Astrocyte of the hippocampus (primary cell): ENCODE data around the gene ANXA7.

Source experiments
- DNase-seq: peaks from one replicate; pipeline ENCODE4 v3.0.0; 2011; ENCODE audit warnings: low read depth, low spot score

The ANXA7 gene

DNA sequence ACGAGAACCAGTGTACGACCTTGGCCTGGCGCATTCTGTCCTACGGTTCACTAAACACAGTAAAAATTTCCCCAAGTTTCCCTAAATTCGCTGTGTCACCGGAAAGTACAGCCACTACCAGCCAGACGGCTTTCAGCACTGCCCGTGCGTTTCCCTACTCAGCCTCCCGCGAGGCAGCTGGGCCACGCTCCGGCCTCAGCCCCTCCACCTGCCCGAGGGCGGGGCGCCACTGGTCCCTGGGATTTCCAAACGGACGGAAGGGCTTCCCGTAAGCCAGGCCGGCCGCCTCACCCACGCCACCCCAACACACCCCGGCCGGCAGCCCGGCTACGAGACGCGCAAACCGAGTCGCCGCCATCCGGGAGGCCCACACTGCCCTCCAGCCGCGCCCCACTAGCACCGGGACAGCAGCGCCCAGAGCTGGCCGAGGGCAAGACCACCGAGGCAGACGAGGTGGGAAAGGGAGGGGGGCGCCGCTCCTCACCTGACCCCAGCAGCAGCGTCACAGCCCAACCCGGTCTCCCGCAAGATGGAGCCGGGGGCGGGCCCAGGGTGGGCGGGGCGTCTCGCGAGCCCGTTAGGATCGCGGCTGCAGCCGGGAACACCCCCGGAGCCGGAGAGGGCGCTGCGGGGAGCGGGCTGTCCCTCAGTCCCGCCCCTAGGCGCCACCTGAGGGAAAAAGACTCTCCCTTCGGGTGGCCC, at the start of gene ANXA7:
ANXA7 (minus strand) TSS at position 531 of the 702 bp plus-strand sequence. CDS start 13,202 bp downstream, outside the sequence.
- DNase-seq, result peak; percentile 97

GRCh38 chr10:73460897-73461296, 47.0 kb upstream of the ANXA7 start:
- DNase-seq, result no peak

DNA sequence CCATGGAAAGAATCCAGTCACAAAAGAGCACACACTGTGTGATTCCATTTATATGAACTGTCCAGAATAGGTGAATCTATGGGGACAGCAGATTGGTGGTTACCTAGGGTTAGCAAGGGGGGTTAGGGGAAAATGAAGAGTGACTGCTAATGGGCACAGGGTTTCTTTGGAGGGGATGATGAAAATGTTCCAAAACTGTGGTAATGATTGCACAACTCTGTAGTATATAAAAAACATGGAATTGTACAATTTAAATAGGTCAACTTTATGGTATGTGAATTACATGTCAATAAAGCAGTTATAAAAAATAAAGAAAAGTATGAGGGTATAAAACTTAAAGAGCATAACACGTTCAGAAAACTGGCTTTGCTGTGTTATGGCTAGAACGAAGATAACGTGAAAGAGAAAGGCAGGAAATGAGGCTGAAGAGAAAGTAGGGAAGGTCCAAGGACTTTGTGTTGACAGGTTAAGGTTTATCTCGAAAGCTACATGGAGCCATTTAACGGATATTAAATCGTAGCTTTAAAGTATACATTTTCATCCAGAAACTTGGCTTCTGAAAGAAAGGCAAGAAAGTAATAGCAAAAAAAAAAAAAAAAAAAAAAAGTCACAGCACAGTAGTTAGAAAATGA, 45.9 kb upstream of the ANXA7 start:
- DNase-seq, result no peak

- no peak for DNase-seq
These were observed 42.5 kb upstream of the ANXA7 start for GRCh38 chr10:73456187-73456890.

DNA sequence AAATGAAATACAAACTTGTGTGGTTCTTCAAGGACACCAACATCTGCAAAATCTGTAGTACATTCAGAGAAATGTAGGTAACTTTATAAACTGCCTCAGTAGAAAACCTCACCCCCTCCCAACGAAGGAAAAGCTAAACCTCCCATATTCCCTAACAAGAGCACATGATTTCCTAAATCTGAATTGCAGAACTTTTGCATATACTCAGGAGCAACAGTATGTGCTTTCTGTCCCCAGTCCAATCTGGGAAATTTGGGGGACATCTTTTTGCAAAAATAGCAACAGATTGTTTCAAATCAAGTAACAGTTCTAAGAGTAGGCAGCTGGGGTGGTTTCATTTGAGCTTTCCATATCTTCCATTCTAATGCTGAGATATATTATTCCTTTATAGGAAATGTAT, 35.3 kb upstream of the ANXA7 start:
- no peak for DNase-seq

- no peak for DNase-seq
These were observed 34.5 kb upstream of the ANXA7 start for GRCh38 chr10:73448384-73448783.

DNA sequence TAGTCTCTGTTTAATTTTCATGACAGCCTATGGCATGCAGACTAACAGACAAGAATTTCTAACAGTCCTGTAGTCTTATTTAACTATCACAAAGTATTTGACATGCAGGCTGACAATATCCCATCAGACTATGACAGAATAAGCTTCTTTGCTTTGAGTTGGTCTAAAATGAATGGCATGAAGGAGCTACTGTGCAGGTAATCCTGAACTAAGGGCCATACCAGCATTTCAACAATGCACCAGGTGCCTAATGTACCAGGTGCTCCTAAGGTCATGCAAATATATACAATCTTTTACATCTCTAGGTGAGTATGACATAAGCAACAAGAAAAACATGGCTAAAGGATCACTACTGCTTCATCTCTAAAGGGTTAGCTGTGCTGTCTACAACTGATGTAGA, 33.1 kb upstream of the ANXA7 start:
- no peak for DNase-seq

DNA sequence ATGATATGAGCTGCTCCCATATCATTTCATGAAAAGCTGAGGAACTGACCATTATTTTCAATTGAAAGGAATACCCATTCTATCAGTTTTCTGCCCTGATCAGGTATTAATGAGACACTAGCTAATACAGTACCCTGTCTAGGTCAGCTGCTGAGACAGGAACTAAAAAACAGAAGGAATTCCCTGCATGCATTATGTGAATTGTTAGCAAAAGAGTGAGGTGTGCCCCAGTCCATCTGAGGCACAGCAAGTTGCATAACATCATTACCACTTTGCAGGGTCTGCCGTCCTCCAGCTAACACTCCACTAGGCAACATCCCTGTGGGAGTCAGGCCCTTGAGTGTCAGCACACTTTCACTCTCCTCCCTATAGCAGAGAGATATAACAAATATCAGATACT, 30.6 kb upstream of the ANXA7 start:
- DNase-seq, result no peak

DNA sequence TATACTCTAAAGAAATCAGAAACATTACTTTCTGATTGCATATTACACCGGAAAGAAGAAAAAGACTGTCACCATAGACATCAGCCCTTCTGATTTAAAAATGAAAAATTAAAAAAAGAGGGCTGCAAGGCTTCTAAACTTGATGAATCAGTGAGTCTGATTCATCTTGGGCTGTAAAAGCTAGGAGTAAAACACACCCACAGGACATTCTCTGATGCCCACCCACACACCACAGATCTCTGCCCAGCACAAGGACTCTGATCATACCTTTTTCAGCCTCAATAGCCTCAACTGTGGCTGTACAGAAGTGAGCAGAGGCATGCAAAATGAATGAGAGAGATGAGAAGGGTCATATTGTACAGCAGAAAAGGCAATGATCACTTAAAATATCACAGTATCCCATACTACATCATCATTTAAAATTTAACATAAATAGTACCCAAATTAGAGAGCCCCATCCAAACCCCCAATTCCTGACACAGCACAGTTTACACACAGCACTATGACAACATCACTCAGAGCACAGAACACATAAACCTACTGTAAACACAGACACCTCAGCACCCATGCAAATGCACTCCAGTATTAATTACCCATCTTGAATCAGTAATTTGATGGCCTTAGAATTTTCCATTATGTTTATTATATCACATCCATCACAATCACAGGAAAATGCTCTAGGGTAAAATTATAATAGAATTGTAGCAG, 25.9 kb upstream of the ANXA7 start:
- peak; percentile 65 for DNase-seq

DNA sequence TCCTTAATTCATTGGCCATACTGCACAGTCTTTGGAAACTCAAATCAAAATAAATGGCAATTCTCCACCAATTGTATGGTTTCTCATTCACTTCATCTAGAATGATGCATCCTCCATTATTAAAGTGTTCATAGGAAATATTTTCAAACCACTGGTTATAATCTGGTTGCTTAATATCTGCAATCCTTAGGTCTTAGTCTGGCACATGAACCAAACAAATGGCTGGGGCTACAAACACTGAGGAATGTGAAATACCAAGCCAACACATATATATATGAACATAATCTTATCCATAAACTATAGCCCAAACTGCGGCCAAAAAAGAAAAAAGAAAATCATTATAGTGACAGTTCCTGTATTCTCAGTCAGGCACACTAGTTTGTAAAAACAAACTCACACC, 25.2 kb upstream of the ANXA7 start:
- DNase-seq, result no peak

- DNase-seq, result no peak
These were observed 19.6 kb upstream of the ANXA7 start, which contains the start of gene MSS51 for GRCh38 chr10:73433538-73433867. MSS51 (minus strand) TSS chr10:73433561; CDS start chr10:73428284, 5,277 bp downstream.

GRCh38 chr10:73432646-73433537, 19.0 kb upstream of the ANXA7 start:
- no peak for DNase-seq

GRCh38 chr10:73426318-73426717, 12.5 kb upstream of the ANXA7 start:
- DNase-seq, result no peak

- no peak for DNase-seq
These were observed 10.6 kb upstream of the ANXA7 start for GRCh38 chr10:73424478-73424877.

- no peak for DNase-seq
These were observed 9.5 kb upstream of the ANXA7 start for GRCh38 chr10:73423309-73423708.

GRCh38 chr10:73416571-73416970, 2.7 kb upstream of the ANXA7 start:
- no peak for DNase-seq

GRCh38 chr10:73414230-73414945, 530 bp upstream of the ANXA7 start:
- no peak for DNase-seq

DNA sequence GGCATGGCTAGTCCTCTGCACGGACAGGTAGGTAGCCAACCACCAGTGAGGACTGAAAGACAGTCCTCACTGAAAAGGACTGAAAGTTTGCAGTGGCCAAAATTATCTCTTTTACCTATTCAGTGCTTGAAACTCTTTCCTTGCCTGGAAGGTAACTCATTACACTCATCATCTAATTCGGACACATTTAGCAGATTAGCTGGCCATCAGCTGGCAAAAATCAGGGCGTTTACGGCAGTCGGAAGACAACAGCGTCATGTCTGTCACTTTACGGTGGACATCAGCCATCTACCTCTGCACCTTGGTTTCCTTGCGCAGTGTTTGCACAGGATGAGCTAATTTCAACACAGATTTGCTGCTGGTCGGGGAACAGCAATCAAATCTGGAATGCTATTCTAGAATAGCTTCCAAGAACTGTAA, 740 bp downstream of the ANXA7 start:
- DNase-seq, result no peak

DNA sequence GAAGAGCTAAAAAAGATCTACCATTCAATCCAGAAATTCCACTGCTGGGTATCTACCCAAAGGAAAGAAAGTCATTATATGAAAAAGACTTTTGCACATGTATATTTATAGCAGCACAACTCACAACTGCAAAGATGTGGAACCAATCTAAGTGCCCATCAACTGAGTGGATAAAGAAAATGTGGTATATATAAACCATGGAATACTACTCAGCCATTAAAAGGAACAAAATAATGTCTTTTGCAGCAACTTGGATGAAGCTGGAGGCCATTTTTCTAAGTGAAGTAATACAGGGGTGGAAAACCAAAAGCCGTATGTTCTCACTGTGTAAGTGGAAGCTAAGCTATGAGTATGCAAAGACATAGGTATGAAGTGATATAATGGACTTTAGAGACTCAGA, 3.0 kb downstream of the ANXA7 start:
- no peak for DNase-seq

- DNase-seq, result no peak
These were observed 4.8 kb downstream of the ANXA7 start for GRCh38 chr10:73408978-73409521.
